GM18909 (cell line): ENCODE data around the gene CTXN2.

ENCODE experiments used
- ATAC-seq: cut with Tn5 transposase; IDR thresholded peaks from one replicate; pipeline ENCODE4 v1.9.1; 2021; ENCODE audit warnings: mild to moderate bottlenecking; ENCODE audit not compliant: unreplicated experiment, poor library complexity

CTXN2 gene

DNA sequence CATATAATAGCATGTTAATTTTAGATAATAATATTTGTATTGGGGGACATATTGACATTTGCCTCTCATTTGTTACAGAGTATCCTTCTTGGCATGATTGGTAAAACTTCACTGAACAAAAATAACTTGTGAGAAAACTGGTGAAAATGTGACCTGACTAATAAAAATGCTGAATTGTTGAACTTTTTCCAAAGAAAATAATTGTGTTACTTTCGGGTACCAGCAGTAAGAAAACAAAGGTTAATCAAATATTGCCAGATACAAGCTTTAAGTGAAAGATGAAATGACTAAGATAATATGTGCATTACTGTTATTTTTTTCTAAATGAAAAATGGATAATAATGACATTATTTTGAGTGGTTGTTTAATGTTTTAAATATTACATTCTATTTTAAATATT is 29.8 kb downstream of the CTXN2 start:
- ATAC-seq = no peak

DNA sequence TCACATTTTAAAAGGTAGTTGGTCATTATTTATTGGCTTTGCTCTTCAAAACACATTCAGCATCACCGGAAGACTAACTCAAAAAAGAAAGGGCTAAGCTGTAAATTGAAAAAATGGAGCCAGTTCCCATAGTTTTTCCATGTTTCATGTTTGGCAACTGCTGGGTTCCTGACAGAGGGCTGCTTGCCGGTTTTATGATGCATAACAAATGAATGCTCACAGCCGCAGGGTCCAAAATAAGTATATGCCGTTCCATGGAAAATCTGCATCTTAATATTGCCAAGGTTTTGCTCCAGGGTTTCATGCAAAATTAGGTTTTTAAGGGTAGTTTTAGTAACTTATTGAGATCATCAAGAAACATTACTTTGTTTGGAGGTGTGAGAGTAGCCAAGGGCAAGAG is 30.4 kb downstream of the CTXN2 start:
- no peak for ATAC-seq

DNA sequence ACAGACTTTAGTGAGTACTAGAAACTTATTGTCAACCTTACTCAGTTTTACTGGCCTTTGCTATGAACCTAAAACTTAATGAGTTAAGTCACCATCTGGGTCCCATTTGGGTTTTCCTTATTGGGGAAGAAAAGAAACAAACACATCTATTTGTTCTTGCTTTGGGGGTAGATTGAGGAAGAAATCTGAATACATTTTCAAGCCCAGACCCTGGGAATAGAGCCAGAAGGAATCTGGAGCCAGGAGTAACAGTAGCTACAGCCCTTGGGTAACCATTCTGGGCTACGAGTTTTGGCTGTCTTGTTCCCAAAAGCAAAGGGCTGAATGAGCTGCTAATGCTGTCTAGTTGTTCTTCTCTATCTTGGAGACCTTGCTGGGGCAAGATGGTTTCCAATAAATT is 31.2 kb downstream of the CTXN2 start:
- ATAC-seq = no peak

DNA sequence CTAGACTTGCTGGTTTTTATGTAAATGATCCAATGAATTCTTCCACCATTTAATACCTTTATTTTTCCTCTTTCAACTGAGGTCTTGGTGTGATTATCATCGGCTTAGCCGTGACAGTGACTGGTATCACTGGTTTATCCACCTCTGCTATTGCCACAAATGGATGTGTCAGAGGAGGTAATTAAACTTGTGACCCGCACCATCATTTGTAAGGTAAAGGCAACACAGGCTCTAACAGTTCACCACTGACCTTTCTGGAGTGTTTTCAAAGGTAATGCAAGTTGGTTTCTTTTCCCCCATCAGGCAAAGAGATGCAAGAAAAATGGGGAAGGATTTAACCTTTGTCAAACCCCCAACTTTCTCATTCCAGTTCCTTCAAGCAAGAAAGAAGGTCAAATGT is 34.3 kb downstream of the CTXN2 start:
- ATAC-seq = no peak

DNA sequence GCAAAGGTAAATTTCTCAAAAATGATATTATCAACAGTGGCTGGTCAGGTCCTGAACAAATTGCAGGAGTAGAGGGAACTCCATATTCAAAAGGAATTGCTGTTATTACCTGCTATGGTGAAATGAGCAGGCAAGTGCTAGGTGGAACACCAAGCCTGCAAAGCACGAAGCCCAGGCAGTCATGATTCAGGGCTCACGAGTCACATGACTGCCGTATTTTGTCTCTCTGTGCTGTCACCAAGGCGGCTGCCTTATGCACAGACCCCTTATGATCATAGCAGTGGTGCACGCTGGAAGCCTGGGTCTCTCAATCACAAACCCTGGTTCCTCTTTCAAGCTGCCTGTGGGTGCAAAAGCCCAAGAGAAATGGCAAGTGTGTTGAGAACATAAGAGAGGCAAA is 39.0 kb downstream of the CTXN2 start:
- ATAC-seq = no peak

DNA sequence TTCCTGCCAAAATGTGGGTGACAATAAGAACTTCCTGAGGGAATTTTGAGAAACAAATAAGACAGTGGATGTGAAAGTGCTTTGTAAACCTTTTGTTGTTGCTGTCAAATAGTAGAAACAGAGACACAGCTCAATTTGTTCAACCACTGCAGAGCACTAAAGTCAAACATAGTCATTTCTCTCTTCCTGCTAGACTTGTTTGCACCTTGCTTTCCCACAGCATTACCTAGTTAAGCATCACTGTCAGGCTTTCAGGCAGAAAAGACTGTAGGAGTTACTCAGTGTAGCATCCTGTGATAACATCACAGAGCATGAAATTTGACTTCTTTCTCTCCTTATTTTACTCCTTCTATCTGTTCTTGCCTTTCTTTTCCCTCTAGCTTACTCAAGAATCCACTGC is 41.8 kb downstream of the CTXN2 start:
- ATAC-seq = no peak

DNA sequence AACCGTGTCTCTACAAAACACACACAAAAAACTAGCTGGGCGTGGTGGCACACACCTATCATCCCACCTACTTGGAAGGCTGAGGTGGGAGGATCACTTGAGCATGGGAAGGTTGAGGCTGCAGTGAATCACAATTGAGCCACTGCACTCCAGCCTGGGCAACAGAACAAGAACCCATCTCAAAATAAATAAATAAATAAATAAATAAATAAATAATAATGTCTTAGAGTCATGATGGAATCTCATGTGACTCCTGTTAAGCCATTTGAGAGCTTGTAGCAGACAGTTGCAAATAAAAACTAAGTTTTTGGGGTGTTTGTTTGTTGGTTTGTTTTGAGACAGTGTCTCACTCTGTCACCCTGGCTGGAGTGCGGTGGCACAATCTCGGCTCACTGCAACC is 47.9 kb downstream of the CTXN2 start:
- no peak for ATAC-seq

DNA sequence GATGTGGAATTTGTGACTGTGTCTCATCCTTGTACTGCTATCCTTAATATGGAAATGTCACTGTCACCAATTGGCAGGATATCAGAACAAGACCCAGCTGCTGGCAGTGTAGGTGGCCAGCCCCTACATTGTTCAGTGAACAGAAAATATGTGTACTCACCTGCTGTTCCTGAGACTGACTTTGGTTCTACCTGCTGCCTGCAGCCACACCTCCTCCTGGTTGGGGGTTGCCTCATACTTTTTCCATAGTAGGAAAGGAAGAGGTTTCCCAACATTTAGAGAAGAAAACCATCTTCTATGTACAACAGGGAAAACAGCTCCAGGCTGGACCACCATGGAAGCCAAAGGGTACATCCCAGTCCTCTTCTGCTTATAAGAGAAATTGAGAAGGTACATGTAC is 50.5 kb downstream of the CTXN2 start:
- no peak for ATAC-seq

DNA sequence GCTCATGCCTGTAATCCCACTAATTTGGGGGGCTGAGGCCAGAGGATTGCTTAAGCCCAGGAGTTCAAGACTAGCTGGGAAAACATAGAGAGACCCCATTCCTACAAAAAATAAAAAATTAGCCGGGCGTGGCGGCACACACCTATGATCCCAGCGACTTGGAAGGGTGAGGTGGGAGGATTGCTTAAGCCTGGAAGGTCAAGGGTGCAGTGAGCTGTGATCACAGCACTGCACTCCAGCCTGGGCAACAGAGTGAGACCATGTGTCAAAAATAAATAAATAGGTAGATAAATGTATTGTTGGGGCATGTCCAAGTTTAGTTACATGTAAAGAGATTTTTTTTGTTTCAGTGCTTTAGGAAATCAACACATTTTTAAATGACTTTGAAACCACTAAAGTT is 51.1 kb downstream of the CTXN2 start:
- ATAC-seq = no peak

DNA sequence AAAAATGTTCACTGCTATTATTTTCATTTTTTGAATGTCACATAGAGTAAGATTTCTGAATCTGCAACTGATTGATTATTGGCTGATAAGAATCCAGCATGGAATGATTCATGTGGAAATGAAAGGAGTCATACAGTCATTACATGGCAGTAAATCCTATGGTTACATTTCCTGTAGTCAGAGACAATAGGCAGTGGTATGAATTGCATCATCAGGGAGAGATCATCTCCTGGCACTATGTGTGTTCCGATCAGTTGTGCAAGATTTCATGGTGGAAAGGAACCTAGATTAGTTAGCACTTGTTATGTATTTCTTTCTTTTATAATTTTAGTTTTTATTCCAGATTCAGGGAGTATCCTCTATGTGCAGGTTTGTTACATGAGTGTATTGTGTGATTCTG is 53.5 kb downstream of the CTXN2 start:
- ATAC-seq = no peak

DNA sequence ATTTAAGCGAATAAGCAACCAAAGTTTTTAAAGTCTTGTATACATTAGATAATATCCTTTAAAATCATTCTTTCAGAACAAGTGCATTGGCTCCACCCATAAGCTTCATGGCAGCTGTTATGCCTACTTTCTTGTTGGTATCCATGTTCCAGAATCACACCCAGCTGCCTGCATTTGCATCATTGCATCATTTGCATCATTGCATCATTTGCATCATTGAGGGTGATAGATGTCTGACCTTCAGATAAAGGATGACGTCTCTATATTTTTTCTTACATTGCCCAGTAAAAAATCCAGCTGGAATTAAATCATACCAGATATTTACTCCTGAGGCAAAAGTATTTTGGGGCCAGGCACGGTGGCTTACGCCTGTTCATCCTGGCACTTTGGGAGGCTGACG is 56.9 kb downstream of the CTXN2 start:
- no peak for ATAC-seq

DNA sequence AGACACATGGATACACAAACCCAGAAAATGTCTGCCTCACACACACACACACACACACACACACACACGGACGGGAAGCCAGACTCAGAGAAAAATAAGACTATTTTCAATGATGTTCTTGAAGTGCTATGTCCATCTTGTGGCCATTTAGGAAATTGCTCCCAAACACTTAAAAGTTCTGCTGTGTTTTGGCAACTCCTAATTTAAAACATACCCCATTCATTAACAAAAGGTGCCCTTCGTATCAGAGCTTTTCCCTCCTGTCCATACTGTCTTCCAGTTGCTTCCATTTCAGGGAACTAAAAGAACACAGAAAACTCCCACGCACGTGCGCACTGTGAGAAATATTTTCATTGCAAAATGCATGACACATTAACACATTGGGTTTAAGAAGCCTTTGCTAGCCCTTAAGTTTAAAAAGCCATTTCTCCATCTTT is 59.2 kb downstream of the CTXN2 start:
- ATAC-seq = no peak

DNA sequence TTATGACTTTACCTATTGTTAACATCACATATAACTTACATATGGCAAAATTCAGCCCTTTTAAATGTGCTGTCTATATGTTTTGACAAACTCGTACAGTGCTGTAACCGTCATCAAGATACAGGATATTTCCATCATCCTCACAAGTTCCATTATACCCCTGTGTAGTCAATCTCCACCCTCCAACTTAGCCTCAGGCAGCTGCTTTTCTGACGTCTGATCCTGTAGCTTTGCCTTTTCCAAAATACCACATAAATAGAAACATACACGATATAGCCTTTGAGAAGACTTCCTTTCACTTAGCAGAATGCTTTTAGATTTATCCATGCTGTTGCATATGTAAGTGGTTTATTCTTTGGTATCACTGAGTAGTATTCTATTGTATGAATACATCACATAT is 61.7 kb downstream of the CTXN2 start:
- no peak for ATAC-seq
